Activated CD4-positive, alpha-beta T cell treated with anti-CD3 and anti-CD28 coated beads, Interleukin-2, amount 50 U/mL, for 48 hours (primary cell): ENCODE data around the gene XYLT2.
A peak's percentile ranks its signal among the peaks of the same experiment; 100 is the strongest.
"Not testable (repeated sequence)": the region's sequence is repeated elsewhere in the genome, so short reads cannot be mapped to it uniquely, and the experiment has no call there.

Experiments
- DNase-seq, 2 experiments: peaks; one replicate each; pipeline ENCODE4 v3.0.0-alpha.2; 2020

XYLT2 gene

GRCh38 chr17:50397111-50397918 lies 51.4 kb downstream of the XYLT2 start, which contains the start of gene LRRC59:
LRRC59 (minus strand) TSS chr17:50397523; CDS start chr17:50397317, 206 bp downstream.
- peak; percentile 93 to 95 for DNase-seq

GRCh38 chr17:50397919-50398285 lies 52.0 kb downstream of the XYLT2 start:
- DNase-seq = no peak

DNA sequence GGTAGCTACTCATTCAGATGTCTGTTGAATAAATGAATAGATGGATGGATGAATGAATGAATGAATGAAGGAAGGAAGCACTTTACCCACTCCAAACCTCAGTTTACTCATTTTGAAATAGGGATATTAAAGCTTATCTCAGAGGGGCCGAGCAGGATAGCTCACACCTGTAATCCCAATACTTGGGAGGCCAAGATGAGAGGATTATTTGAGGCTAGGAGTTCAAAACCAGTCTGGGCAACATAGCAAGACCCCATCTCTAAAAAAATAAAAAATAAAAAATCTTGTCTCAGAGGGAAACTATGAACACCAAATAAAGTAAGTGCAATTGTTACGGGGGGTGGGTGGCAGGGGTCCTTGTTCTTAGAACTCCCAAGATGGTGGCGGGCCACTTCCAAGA lies 52.7 kb downstream of the XYLT2 start:
- not testable (repeated sequence) for DNase-seq

DNA sequence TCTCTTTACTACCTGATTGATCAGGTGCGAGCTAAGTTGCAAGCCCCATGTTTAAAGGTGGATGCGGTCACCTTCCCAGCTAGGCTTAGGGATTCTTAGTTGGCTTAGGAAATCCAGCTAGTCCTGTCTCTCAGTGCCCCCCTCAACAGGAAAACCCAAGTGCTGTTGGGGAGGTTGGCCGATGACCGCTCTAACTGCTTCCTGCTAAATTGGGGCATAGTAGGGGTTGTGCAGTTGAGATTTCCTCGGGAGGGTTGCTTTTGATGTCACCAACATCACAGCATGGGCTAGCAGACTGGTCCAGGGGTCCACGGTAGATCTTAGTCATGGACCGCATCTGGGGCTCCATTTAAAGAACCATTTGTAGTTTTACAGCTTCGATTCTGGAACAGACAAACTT lies 53.7 kb downstream of the XYLT2 start:
- DNase-seq = not testable (repeated sequence)

GRCh38 chr17:50405351-50405750 lies 59.4 kb downstream of the XYLT2 start:
- DNase-seq = not testable (repeated sequence)

- DNase-seq = no peak
These were observed 60.7 kb downstream of the XYLT2 start for GRCh38 chr17:50406578-50406977.

DNA sequence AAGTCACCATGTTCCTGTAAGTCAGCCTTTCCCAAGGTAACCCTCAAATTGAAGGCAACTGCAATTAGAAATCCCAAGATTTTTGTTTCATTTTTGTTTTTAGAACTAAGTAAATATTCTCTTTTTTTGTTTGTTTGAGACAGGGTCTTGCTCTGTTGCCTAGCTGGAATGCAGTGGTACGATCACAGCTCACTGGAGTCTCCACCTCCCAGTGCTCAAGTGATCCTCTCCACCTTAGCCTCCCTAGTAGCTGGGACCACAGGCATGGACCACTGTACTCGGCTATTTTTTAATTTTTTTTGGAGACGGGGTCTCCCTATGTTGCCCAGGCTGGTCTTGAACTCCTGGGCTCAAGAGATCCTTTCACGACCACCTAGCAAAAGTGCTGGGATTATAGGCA lies 62.0 kb downstream of the XYLT2 start:
- no peak for DNase-seq
